Activated naive CD8-positive, alpha-beta T cell treated with anti-CD3 and anti-CD28 coated beads, Interleukin-2, amount 50 U/mL, for 16 hours (primary cell): ENCODE measurements around the gene LIG3.
"Not testable (repeated sequence)": the region's sequence is repeated elsewhere in the genome, so short reads cannot be mapped to it uniquely, and the experiment has no call there.

Source experiments
- DNase-seq: peaks from one replicate; pipeline ENCODE4 v3.0.0-alpha.2; 2020; ENCODE audit warnings: low read depth, low spot score

Gene LIG3

DNA sequence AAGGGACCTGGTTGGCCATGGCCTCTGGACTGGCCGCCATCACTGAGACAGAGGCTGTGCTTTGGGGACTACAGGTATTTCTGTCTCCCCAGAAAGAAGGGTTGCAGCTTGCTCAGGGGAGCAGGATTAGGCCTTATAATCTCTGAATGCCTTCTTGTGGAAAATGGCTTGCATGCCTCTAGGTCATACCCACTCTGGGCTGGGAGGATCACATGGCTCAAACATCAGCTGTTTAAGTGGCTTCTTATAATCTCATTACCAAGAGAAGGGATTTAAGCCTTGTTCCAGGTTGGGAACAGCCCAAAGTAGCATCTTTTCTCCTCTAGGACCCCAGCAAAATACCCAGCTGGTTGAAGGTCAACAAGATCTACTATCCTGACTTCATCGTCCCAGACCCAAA is 19.1 kb downstream of the LIG3 start:
- no peak for DNase-seq

DNA sequence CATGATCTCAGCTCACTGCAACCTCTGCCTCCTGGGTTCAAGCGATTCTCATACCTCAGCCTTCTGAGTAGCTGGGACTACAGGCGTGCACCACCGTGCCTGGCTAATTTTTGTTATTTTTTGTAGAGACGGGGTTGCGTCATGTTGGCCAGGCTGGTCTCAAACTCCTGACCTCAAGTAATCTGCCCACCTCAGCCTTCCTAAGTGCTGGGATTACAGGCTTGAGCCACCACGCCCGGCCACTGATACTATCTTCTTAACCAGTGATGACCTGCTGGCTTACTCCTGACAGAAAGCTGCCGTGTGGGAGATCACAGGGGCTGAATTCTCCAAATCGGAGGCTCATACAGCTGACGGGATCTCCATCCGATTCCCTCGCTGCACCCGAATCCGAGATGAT is 20.7 kb downstream of the LIG3 start:
- DNase-seq, result not testable (repeated sequence)

DNA sequence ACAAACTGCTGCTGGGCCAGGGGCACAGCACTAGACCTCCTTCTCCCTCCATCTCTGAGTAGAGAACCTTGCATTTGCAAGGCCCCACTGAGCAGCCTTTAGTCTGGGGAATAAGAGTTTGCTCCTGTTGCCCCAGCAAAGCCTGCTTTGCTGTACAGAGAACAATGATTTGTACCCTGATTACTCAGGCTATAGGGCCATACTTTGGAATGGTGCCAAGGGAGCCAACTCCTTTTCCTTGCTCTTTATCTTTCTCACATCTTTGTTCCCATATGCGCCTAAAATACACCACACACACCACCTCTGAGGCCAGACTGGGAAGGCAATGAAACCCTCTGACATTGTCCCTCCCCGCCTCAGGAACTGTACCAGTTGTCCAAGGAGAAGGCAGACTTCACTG is 21.2 kb downstream of the LIG3 start:
- DNase-seq, result no peak

DNA sequence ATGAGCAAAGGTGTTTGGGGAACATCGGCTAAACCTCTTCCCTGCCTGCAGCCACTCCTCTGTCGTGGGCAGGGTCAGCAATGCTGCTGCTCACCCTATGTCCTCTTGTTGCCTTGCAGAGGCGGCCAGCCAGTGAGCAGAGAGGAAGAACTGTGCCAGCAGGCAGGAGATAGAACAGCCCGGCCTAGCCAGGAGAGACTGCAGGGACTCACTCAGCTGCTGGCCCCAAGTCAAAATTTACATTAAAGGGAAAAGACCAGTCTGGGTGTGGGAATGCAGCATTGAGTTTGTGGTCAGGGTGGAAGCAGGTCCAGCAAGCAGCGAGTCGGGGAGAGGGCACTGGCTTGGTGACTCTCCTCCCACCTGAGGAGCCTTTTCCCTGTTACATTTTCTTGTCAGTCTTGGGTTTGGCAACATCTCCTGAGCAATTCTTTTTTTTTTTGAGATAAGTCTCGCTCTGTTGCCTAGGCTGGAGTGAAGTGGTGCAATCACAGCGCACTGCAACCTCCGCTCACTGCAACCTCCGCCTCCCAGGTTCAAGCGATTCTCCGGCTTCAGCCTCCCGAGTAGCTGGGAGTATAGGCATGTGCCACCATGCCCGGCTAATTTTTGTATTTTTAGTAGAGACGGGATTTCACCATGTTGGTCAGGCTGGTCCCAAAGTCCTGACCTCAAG is 22.7 kb downstream of the LIG3 start:
- DNase-seq, result no peak

DNA sequence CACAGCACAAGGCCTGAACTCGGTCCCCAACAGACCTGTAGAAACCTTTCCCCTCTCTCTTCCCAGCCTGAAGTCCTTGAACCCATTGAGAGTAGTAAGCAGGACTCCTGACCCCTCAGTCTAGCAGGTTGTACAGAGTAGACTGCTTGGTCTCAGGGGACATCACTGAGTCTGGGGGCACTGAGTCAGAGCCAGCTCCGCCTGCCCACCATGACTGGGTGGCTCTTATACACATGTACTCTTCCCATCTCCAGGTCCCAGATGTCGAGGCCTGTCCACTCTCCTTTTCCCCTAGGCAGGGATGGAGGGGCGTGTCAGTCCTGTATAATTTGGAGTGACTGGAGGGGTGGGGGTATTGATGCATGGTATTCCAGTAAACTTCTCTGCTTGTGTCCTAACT is 23.5 kb downstream of the LIG3 start:
- DNase-seq, result no peak

DNA sequence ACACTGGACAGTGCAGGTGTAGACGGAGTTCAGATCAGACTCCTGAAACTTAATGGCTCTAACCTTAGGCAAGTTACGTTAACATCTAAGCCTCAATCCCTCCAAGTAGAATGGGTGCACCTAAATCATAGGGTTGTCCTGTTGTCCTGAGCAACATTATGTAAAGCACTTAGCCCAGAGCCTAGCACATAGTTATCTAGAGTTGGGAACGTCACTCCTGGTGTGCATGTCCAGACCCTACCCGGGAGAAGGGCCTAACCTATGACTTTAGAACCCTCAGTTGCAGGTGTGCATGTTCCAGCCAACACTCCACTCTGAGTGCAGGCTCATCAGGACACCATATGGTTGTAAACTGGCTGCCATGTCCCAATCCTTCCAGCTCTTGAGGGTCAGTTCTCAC is 26.0 kb downstream of the LIG3 start:
- no peak for DNase-seq

DNA sequence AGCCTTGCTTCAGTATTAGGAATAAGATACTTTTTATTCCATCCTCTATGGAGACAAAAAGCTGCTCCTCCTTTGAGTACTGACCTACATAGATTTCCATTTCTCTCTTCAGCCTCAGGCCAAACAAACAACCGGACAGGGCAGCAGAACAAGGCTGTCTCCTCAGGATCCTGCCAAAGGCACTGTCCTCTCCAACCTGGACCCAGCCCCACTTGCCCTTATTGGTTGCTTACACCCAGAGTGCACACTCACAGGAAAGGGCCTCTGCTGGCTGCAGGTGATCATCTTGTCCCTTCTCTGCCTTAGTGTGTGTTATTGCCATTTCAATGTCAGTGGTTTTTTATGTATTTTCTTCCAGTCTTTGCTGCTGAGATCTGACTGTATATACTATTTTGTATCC is 26.6 kb downstream of the LIG3 start:
- DNase-seq, result no peak

DNA sequence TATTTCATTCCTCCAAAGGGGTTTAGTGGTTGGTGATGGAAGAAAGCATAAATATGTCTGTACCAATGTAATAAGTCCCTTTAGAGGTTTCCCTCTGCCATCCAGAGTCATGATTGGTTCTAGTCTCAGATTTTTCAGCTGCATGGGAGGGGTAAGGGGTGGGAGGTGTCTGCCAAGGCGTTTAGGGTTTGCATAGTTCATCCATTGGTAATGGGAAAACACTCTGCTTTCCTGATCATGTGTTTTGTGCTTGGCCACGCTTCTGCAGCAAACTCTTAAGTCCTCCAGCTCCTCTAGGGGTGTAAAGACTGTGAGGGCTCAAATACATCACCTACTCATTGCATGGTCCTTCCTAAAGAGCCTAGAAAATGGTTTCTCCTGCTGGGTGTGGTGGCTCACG is 29.8 kb downstream of the LIG3 start:
- DNase-seq, result no peak

DNA sequence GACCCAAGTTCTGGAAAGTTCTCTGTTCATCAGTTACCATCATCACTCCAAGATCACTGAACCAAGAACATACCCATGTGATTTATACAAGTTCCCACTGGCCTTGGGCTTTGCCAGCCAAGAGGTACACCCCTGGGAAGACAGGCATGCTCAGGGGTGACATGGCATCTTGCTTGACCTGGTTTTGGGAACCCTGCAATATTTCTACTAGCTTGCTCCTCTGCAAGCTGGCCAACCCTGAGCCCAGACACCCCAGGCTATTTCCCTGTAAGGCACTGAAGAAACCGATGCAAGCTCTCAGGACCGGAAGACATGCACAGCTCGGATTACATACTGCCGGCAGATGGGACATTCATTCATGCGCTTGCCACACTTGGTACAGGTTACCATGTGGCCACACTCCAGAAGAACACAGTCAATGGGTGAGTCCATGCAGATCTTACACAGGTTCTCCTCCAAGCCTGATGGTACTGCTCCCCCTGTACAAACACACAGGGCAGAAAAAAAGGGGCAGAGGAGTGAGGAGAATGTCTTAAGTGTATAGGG is 31.4 kb downstream of the LIG3 start:
- DNase-seq, result no peak

DNA sequence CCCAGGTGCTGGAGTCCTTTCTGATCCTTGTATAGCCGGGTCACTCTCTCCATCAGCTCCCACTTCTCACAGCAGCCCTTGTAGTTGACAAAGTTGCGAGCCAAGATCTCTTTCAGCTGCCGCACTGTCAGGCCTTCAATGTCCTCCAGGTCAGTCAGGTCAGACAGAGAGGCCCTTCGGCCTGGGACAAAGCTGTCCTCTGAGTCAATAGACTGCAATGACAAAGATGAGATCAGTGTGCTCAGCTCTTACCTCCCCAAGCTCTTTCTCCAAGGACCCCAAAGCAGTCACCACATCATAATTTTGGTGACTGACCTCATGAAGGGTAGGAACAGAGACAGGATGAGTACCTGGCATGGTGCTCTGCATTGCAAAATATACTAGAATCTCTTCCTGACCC is 36.1 kb downstream of the LIG3 start:
- no peak for DNase-seq

DNA sequence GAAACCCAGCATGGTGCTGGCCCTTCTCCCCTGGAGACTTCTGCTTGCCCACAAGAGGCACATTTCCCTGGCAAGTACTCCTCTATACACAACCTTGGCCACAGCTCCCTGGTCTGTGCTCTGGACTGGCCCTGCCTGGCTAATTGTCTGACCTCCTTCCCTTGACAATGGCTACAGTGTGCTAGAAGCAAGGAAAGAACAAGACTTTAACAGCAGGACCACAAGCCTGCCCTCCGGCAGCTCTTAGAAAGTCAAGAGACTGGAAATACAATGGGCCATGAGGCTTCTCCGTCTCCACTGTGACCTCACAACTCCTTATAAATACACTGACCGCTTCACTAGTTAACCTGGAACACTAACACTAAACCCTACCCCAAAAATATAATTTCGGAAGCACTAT is 36.7 kb downstream of the LIG3 start:
- DNase-seq, result no peak

DNA sequence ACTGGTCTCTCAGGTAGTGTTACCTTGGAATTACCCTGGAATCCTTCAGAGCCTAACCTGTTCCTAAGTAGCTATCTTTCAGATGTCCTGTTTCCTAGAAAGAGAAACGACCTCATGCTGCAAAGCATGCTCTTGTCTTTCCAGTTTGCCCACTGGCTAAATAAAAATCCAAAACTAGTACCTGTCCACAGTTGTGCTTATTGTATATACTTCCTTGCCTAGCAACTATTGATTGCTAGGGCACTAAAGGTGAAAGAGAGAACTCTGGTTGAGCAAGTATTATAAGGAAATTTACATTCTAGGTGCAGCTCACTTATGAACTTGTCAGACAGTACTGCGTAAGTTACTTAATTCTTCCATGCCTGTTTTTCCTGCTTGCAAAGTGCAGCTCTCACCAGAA is 38.5 kb downstream of the LIG3 start:
- DNase-seq, result no peak

DNA sequence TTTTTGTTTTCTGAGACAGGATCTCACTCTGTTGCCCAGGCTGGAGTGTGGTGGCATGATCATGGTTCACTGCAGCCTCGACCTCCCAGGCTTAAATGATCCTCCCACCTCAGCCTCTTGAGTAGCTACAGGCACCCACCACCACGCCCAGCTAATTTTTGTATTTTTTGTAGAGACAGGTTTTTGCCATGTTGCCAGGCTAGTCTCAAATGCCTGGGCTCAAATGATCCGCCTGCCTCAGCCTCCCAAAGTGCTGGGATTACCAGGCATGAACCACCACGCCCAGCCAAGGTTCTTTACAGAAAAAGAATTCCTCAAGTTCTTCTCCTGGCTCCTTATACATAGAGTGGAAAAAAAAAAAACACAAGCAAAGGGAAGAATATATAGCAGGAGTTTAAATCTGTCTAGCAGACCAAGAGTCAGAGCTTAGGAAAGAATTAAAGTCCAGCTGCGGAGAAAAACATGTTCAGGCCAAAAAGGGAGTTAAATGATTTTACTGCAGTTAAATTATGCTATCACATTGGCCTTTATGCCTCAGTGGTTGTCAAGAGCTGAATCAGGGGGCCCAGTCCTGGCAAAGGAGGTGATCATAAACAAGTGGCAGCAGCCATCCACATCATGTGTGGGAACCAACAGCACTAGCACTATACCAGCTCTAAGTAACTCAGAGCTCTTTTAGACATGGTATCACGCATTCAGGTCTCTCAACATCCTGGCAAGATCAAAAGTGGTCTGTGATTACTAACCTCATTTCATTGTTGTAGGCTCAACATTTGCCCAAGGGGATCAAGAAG is 39.3 kb downstream of the LIG3 start:
- DNase-seq, result no peak

DNA sequence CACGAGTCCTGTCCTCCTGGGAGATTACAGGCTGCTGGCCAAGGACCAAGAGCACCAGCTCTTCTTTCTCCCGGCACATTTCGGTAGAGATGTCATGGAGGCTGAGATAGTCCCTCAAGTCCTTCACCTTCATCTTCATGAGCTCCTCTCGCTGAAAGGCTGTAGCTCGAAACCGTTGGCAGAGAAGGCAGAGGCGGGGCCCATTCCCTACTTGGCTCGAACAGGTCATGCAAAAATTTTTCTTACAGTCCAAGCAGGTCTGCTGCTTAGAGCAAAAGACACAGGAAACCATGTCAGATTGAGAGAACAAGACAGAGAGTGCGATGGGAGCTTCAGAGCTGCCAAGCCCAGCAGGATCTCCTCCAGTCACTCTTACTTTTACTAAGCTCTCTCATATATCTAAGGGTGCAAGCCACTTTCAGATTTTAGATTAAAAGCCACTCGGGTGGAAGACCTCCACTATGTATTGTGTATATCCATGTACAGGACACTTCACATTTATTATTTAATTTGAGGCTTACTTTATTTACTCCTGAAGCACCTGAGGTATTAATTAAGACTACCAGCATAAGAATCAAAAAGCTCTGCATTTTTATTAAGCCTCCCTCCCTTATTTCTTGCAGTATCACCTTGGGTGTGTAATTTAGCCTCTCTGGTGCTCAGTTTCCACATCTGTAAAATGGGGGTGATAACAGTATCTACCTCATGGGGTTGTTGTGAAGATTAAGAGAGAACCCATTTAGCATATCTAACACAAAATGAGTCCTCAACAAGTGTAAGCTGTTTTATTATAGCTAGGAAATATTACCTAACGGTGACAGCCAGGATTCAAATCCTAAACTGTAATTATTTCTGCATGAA is 41.4 kb downstream of the LIG3 start:
- DNase-seq, result no peak

DNA sequence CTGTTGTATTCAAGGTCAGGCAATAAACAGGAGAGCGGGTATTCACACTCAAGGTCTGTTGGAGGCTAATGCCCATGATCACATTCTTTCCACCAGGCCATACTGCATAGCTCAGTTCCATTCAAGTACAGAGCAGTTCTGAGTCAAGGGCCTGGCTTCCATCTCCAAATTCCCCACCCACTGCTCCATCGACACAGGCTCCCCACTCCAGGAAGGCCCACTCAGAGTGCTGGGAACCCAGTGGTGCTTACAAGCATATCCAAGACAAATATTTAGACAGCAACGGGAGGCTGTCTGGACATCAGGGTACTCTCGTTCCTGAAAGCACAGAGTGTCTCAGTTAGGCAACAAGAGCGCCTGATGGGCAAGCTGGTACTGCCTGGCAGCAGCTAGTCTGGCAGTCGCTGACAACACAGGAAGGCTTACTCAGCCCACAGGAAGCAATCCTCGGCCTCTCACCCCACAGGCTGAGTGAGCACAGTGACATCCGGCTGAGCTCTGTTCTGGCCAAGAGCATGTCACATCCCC is 42.3 kb downstream of the LIG3 start:
- peak; percentile 25 for DNase-seq

DNA sequence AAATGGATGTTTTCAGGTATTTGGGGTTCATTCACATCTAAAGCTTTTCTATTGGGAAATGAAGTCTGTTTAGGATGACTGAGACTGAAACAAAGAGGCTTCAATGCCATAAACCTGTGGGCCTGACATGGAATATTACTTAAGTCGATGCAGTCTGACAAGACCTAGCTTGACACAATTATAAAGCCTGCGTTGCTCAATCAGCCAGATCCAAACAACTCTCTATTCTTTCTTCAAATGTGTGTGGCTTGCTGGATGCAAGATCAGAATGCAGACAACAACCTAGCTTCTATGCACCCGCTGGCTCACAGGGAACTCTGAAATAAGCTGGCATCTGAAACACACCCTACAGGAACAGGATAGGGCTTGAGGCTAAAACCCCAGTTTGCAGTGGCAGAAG is 43.2 kb downstream of the LIG3 start:
- DNase-seq, result no peak

DNA sequence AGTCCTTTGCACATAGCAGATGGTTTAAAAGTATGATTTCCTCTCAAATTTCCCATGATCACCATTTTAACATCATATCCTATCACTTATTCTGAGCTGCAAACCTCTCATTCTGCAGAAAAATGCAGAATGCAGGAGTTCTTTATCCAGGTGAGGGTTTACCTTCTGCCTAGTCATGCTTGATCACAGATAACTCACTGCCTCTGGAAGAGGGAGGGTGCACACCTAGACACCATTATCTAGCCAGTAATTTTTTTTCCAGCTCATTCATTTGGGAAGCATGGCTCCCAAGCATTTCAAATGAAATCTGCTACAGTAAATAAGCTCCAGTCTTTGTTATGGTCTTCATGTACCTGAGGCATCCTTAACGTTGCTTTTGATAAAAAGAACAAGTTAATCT is 45.2 kb downstream of the LIG3 start:
- DNase-seq, result no peak

DNA sequence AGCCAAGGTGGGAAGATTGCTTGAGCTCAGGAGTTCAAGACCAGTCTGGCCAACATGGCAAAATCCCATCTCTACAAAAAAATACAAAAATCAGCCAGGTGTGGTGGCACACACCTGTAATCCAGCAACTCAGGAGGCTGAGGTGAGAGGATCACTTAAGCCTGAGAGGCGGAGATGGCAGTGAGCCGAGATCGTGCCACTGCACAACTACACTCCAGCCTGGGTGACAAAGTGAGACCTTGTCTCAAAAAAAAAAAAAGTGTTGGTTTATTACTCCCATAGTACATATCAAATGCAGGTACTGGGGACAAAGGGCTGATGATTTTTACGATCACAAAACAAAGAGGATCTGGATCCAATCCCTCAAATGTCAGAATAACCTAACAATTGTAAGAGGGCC is 47.8 kb downstream of the LIG3 start:
- DNase-seq, result not testable (repeated sequence)

DNA sequence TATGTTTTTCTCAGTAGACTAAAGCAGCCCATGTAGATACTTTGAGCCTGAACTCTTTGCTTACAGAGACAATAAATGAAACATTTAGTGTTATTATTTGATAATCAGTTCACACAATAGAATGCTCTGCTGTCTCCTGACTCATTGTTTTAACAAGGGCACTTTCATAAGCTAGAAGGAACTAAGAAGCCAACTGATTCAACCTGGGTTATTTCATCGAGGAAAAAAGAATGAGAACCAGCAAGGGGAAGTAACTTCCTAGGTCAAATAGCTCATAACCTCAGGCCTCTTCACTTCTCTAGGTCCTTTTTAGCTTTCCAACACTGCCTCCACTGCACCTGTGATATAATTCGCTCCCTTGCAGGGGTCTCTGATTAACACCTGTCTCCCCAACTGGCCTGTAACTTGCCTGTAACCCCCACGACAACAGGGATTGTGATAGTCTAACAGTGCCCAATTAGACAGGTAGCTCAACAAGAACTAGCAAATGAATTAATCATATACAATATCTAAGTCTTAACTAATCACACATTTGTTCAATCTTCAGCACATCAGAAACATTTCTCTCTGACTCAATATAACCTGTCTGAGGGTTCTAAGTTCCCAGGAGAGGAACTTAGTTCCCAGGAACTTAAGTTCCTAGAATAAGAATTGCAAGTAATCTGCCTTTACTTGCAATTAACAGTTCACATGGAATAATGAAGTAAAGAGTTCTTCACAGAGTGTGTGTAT is 48.4 kb downstream of the LIG3 start:
- DNase-seq, result no peak

DNA sequence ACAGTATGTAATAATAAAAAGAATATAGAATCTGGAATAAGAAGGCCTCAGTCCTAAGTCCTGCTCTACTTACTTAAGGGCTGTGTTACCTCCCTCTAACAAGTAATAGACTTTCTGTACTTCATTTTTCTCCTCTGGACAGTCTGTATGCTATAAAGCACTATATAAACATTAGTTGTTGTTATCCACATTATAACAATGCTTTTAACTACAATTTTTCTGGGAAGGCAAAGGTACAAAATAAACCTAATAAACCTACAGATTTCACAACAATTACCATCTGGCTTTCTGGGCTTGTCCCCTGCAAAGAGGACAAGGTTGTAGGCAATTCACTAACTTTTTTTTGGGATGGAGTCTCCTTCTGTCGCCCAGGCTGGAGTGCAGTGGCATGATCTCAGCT is 50.5 kb downstream of the LIG3 start:
- DNase-seq, result no peak

DNA sequence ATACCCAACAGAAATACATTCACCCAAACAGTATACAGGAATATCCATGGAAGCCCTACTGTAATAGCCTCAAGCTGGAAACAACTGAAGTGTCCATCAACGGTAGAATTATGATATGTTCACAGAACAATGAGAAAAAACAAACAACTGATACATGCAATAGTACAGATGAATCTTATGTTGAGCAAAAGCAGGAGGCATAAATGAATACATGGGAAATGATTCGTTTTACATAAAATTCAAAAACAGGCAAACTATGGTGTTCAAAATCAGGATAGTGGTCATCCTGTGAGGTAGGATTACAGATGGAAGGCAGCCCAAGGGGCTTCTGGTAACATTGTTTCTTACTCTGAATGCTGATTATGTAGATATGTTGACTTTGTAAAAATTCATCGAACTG is 58.1 kb downstream of the LIG3 start:
- no peak for DNase-seq
